ENCODE measurements around the gene AMDHD2.
A peak's percentile ranks its signal among the peaks of the same experiment; 100 is the strongest.

AMDHD2 gene

DNA sequence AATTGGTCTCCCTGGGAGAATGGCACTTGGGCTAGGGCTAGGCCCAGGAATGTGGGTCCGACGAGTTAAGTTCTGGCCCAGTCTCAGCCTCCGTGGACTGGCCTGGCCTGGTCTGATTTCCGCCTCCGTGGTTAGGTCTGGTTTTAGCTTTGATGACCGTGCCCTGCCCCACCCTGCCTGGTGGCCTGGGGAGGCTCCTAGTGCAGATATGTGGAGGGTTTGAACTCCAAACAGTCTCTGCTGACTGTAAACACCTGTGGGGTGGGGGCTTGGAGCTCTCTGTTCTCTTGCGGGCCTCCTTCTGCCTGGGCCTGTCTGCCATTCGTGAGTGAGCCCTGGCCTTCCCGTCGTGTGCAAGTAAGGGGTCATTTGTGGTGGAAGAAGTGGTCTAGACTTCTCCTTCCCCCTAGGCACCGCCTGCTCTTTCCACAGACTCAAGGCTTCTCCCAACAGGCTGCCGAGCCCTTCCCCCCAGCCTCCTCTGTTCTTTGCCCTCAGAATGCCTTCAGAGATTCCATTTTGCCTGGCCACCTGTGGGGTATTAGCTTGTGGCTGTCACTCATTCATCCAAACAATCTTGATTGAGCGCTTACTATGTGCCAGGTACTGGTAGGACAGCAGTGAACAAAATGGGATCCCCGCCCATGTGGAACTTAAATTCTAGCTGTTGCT is 4.9 kb upstream of the AMDHD2 start:
- Histone ChIP-seq H2AFZ (ENCODE audit: low read length) (no peak overlapping the region), H3K9me3 (ENCODE audit: insufficient read depth, low read depth, low read length) (no peaks in the 10 kb centered on the region), H3K9me2 (replicated peaks; ENCODE audit: low read depth, low read length) (no peaks in the 10 kb centered on the region), H4K20me1 (ENCODE audit: insufficient read depth, low read length, poor library complexity, severe bottlenecking) (peaks cover 9% of the 10 kb centered on the region), H3F3A (ENCODE audit: low read depth) (no peaks in the 10 kb centered on the region), H3K4me3 (ENCODE audit: low read length, poor library complexity, severe bottlenecking) (peak overlapping the region; percentile 78), H3K79me2 (ENCODE audit: insufficient read depth, low read length) (peaks cover 47% of the 10 kb centered on the region), H3K4me1 (ENCODE audit: insufficient read depth, low read length, poor library complexity, severe bottlenecking) (peaks cover 12% of the 10 kb centered on the region), H3K27me3 (ENCODE audit: insufficient read depth, low read length, poor library complexity, severe bottlenecking) (no peaks in the 10 kb centered on the region), H3K4me2 (ENCODE audit: low read depth, low read length, poor library complexity, severe bottlenecking) (peak overlapping the region; percentile 94), H3K9ac (ENCODE audit: low read depth, low read length, poor library complexity, severe bottlenecking) (peak overlapping the region; percentile 75), H3K36me3 (ENCODE audit: insufficient read depth, low read length) (no peaks in the 10 kb centered on the region)
- TF ChIP-seq EZH2phosphoT487 (IDR thresholded peaks at IDR 0.05; ENCODE audit: borderline replicate concordance): no peak
- TF ChIP-seq, protein P1, sequence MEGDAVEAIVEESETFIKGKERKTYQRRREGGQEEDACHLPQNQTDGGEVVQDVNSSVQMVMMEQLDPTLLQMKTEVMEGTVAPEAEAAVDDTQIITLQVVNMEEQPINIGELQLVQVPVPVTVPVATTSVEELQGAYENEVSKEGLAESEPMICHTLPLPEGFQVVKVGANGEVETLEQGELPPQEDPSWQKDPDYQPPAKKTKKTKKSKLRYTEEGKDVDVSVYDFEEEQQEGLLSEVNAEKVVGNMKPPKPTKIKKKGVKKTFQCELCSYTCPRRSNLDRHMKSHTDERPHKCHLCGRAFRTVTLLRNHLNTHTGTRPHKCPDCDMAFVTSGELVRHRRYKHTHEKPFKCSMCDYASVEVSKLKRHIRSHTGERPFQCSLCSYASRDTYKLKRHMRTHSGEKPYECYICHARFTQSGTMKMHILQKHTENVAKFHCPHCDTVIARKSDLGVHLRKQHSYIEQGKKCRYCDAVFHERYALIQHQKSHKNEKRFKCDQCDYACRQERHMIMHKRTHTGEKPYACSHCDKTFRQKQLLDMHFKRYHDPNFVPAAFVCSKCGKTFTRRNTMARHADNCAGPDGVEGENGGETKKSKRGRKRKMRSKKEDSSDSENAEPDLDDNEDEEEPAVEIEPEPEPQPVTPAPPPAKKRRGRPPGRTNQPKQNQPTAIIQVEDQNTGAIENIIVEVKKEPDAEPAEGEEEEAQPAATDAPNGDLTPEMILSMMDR (conservative IDR thresholded peaks at IDR 0.05; ENCODE audit: low read length): no peak

- Histone ChIP-seq H3K4me2 (ENCODE audit: low read depth, low read length, poor library complexity, severe bottlenecking) (peak overlapping the region; percentile 94), H3K9ac (ENCODE audit: low read depth, low read length, poor library complexity, severe bottlenecking) (peak overlapping the region; percentile 36), H2AFZ (ENCODE audit: low read length) (no peak overlapping the region), H4K20me1 (ENCODE audit: insufficient read depth, low read length, poor library complexity, severe bottlenecking) (peaks cover 9% of the 10 kb centered on the region), H3K36me3 (ENCODE audit: insufficient read depth, low read length) (no peaks in the 10 kb centered on the region), H3K27me3 (ENCODE audit: insufficient read depth, low read length, poor library complexity, severe bottlenecking) (no peaks in the 10 kb centered on the region), H3K9me3 (ENCODE audit: insufficient read depth, low read depth, low read length) (no peaks in the 10 kb centered on the region), H3K79me2 (ENCODE audit: insufficient read depth, low read length) (peaks cover 52% of the 10 kb centered on the region), H3K4me1 (ENCODE audit: insufficient read depth, low read length, poor library complexity, severe bottlenecking) (peaks cover 12% of the 10 kb centered on the region), H3K4me3 (ENCODE audit: low read length, poor library complexity, severe bottlenecking) (peak overlapping the region; percentile 78), H3F3A (ENCODE audit: low read depth) (no peaks in the 10 kb centered on the region), H3K9me2 (replicated peaks; ENCODE audit: low read depth, low read length) (no peaks in the 10 kb centered on the region)
- TF ChIP-seq, protein P1 (conservative IDR thresholded peaks at IDR 0.05; ENCODE audit: low read length): no peak
- TF ChIP-seq EZH2phosphoT487 (IDR thresholded peaks at IDR 0.05; ENCODE audit: borderline replicate concordance): no peak
Measured at GRCh38 chr16:2516391-2517240, 3.6 kb upstream of the AMDHD2 start.

- Histone ChIP-seq H4K20me1 (ENCODE audit: insufficient read depth, low read length, poor library complexity, severe bottlenecking) (peaks cover 9% of the 10 kb centered on the region), H3K4me3 (ENCODE audit: low read length, poor library complexity, severe bottlenecking) (no peak overlapping the region), H3K9ac (ENCODE audit: low read depth, low read length, poor library complexity, severe bottlenecking) (no peak overlapping the region), H3K36me3 (ENCODE audit: insufficient read depth, low read length) (no peaks in the 10 kb centered on the region), H3K27me3 (ENCODE audit: insufficient read depth, low read length, poor library complexity, severe bottlenecking) (no peaks in the 10 kb centered on the region), H3K4me1 (ENCODE audit: insufficient read depth, low read length, poor library complexity, severe bottlenecking) (peaks cover 11% of the 10 kb centered on the region), H3K4me2 (ENCODE audit: low read depth, low read length, poor library complexity, severe bottlenecking) (no peak overlapping the region), H3K9me2 (replicated peaks; ENCODE audit: low read depth, low read length) (no peaks in the 10 kb centered on the region), H2AFZ (ENCODE audit: low read length) (no peak overlapping the region), H3F3A (ENCODE audit: low read depth) (no peaks in the 10 kb centered on the region), H3K9me3 (ENCODE audit: insufficient read depth, low read depth, low read length) (no peaks in the 10 kb centered on the region), H3K79me2 (ENCODE audit: insufficient read depth, low read length) (peaks cover 52% of the 10 kb centered on the region)
- TF ChIP-seq EZH2phosphoT487 (IDR thresholded peaks at IDR 0.05; ENCODE audit: borderline replicate concordance): no peak
- TF ChIP-seq, protein P1 (conservative IDR thresholded peaks at IDR 0.05; ENCODE audit: low read length): no peak
Measured at GRCh38 chr16:2517954-2518605, 2.1 kb upstream of the AMDHD2 start.
